ENCODE data around the gene BLTP2. TPM values are rescaled to one million over a fixed set of nuclear protein-coding genes. Genes with fewer than 3 reads are reported as not detected.

BLTP2 gene
- total RNA-seq, 1 experiment from 2014 or later, result 139 TPM

GRCh38 chr17:28644787-28645575 is at the start of gene BLTP2 (continued):
- TF ChIP-seq STAT6 (CRISPR knock-in tag; conservative IDR thresholded peaks at IDR 0.05; ENCODE audit: low read depth), result no peak
- TF ChIP-seq NFYB (CRISPR knock-in tag; conservative IDR thresholded peaks at IDR 0.05; ENCODE audit: low read depth), result peak; percentile 78
- no peak for TF ChIP-seq ZNF317 (CRISPR knock-in tag; IDR thresholded peaks at IDR 0.05; ENCODE audit: borderline replicate concordance, low read depth)
- TF ChIP-seq MYBL2 (CRISPR knock-in tag; IDR thresholded peaks at IDR 0.05), result peak; percentile 25; the same call in 1 of the 2 replicates
- no peak for TF ChIP-seq GRHL2 (CRISPR knock-in tag; IDR thresholded peaks at IDR 0.05; ENCODE audit: insufficient replicate concordance, severe bottlenecking)
- TF ChIP-seq E2F1 (CRISPR knock-in tag; IDR thresholded peaks at IDR 0.05), result peak; percentile 68; the same call in 1 of the 2 replicates
- no peak for TF ChIP-seq AFF4 (CRISPR knock-in tag; IDR thresholded peaks at IDR 0.05; ENCODE audit: borderline replicate concordance)
- TF ChIP-seq ZNF425 (CRISPR knock-in tag; conservative IDR thresholded peaks at IDR 0.05), result no peak
- TF ChIP-seq ZNF281 (CRISPR knock-in tag; IDR thresholded peaks at IDR 0.05), result no peak

- no peak for TF ChIP-seq TEAD4 (CRISPR knock-in tag; IDR thresholded peaks at IDR 0.05)
- no peak for TF ChIP-seq GTF2I (CRISPR knock-in tag; conservative IDR thresholded peaks at IDR 0.05)
- no peak for TF ChIP-seq ELF4 (CRISPR knock-in tag; IDR thresholded peaks at IDR 0.05; ENCODE audit: low read depth)
- no peak for TF ChIP-seq ZMAT4 (CRISPR knock-in tag; IDR thresholded peaks at IDR 0.05)
- TF ChIP-seq CREB1 (CRISPR knock-in tag; IDR thresholded peaks at IDR 0.05), result no peak
- no peak for TF ChIP-seq ATF1 (CRISPR knock-in tag; IDR thresholded peaks at IDR 0.05)
- Mint-ChIP-seq H3K4me1 (no peaks in the 10 kb centered on the region), H3K27me3 (ENCODE audit: low read depth) (no peaks in the 10 kb centered on the region), H3K36me3 (peaks cover 81% of the 10 kb centered on the region), H3K27ac (no peak overlapping the region; the same call in 1 of the 2 replicates), H3K9me3 (no peaks in the 10 kb centered on the region), H3K4me3 (no peak overlapping the region)
- ChIA-PET CTCF (no interaction called here), POLR2A (no interaction called here)
- DNase-seq (ENCODE audit: low spot score) (no peak), ATAC-seq (no peak)
Observed at GRCh38 chr17:28693869-28694268, 48.9 kb upstream of the BLTP2 start.

Data from WTC11 (cell line).